Astrocyte of the spinal cord (primary cell): ENCODE results near the gene ITGB7.

Source experiments
- DNase-seq: peaks from one replicate; pipeline ENCODE4 v3.0.0; 2011; ENCODE audit warnings: low read depth, low spot score
- H3K4me3 ChIP-seq: 2 replicates; pipeline ENCODE4 v1.5.1; 2011; ENCODE audit warnings: low read depth, mild to moderate bottlenecking, low read length, moderate library complexity
- in situ Hi-C: cut with HindIII; loops from 2 replicates; pipeline ENCODE4 v1.10.0; 2017; ENCODE audit warnings: low sequenced_read_pairs
- TF ChIP-seq, protein P1 (sequence below): IDR thresholded peaks from 2 replicates; pipeline ENCODE4 v1.5.1; 2012; ENCODE audit warnings: low read depth, mild to moderate bottlenecking, low read length, inconsistent platforms

The ITGB7 gene

DNA sequence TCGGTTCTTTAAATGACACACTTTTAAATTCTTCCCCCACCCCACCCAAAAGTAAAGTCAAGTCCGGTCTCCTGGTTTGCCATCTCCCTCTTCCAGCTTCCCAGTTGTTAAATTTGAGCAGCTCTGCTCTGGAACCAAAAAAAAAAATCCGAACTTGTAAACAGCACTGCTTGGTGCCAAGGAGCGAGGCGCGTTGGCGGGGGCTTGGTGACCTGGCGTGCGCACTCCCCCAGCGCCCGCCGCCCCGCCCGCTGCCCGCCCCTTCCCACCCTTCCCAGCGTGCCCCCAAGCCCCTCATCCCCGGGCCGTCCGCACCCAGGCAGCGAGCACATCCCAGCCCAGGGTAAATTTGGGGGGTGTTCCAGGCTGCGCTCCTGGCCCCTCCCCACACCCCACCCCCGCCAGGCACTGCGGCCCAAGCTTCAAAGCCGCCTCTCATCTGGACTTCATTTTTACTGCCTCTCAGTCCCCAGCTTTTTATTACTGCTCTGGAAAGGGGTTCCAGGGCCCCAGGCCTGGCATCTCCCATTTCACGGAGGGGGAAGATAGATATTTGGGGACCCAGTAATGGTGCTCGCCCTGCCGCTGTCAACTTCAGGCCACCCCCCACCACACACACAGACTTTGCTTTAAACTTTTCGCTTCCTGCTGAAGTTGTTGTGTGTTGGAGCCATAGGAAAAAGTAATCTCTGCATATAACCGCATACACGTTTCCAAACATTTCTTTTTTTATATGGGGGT is 11.7 kb upstream of the ITGB7 start:
- TF ChIP-seq, protein P1, sequence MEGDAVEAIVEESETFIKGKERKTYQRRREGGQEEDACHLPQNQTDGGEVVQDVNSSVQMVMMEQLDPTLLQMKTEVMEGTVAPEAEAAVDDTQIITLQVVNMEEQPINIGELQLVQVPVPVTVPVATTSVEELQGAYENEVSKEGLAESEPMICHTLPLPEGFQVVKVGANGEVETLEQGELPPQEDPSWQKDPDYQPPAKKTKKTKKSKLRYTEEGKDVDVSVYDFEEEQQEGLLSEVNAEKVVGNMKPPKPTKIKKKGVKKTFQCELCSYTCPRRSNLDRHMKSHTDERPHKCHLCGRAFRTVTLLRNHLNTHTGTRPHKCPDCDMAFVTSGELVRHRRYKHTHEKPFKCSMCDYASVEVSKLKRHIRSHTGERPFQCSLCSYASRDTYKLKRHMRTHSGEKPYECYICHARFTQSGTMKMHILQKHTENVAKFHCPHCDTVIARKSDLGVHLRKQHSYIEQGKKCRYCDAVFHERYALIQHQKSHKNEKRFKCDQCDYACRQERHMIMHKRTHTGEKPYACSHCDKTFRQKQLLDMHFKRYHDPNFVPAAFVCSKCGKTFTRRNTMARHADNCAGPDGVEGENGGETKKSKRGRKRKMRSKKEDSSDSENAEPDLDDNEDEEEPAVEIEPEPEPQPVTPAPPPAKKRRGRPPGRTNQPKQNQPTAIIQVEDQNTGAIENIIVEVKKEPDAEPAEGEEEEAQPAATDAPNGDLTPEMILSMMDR: no peak
- in situ Hi-C loops: no loop called here
- peak overlapping the region; percentile 57 for H3K4me3 ChIP-seq
- DNase-seq: no peak

- in situ Hi-C loops: no loop called here
- peak overlapping the region; percentile 57 for H3K4me3 ChIP-seq
- TF ChIP-seq, protein P1: no peak
- no peak for DNase-seq
These were observed 10.9 kb upstream of the ITGB7 start for GRCh38 chr12:53217931-53218307.

DNA sequence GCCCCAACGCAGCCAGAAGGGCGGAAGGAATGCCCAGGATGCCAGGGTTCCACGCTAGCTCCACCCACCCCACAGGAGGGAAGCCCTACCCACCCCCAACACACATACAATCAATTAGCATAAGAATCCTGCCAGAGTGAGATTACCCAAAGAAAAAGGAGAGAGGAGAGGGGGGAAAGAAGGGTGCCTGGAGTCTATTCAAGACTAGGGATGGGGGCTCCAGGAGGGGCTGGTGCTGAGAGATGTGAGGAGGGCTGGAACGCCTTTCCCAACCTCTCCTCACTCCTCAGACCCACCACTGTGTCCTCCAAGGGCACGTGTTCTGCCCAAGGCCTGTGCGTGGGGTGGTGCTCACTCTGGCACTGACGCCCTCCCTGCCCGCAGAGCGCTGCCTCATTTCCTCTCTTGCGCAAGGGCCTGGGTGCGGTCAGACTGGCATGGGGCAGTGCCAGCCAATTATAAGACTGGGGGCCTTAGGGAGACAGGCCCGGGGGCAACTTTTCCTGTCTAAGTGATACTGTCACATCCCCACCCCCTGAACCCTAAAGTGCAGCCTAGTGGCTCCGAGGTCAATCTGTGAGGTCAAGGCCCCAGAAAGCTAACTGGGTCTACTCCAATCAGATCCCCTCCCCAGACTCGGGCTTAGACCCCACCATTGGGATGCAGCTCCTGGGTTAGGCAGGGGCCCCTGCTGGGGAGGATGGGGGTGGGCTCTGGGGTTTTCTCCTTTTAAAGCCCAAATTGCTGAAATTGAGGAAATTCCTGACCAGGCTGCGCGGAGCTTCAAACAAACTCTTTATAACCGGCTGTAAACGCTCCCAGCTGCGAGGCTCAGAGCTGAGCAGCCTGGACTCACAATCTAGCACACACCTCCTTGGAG is 10.2 kb upstream of the ITGB7 start:
- DNase-seq: no peak
- in situ Hi-C loops: no loop called here

GRCh38 chr12:53215497-53215896 is 8.4 kb upstream of the ITGB7 start:
- no peak overlapping the region for H3K4me3 ChIP-seq
- DNase-seq: no peak
- in situ Hi-C loops: no loop called here
- TF ChIP-seq, protein P1: no peak

More for the DNA sequence above, 10.2 kb upstream of the ITGB7 start:
- TF ChIP-seq, protein P1: no peak
- no peak overlapping the region for H3K4me3 ChIP-seq

GRCh38 chr12:53214687-53215455 is 7.8 kb upstream of the ITGB7 start:
- no peak for DNase-seq
- TF ChIP-seq, protein P1: no peak
- in situ Hi-C loops: no loop called here
- H3K4me3 ChIP-seq: no peak overlapping the region

DNA sequence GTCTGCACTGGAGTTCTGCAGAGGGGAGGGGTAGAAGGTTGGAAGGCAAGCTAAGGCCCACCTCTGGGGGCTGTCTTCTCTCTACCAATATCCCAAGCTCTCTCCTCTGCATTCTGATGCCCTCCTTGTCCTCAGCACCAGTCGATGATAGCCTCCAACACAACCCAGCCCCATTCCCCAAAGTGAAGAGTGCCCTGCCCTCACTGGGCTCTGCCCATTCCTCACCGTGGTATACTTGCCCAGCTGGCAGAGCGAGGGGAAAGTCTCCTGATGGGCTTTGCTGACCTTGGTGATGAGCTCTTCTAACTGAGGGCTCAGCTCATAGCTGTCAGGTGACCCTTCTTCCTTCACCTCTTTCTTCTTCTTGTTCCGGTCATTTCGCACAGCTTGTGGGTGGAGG is 7.2 kb upstream of the ITGB7 start:
- H3K4me3 ChIP-seq: no peak overlapping the region
- DNase-seq: no peak
- TF ChIP-seq, protein P1: no peak
- in situ Hi-C loops: no loop called here
